Measurements from ENCODE around the gene MEX3B.
"Not testable (repeated sequence)": the region's sequence is repeated elsewhere in the genome, so short reads cannot be mapped to it uniquely, and the experiment has no call there.

MEX3B gene

GRCh38 chr15:82047453-82048400 lies 1.9 kb upstream of the MEX3B start:
- DNase-seq: no peak

- peak; percentile 96 for DNase-seq
These were observed 1.0 kb upstream of the MEX3B start for GRCh38 chr15:82046666-82047452.

GRCh38 chr15:82045179-82045891 lies 483 bp downstream of the MEX3B start:
- peak; percentile 71 for DNase-seq

GRCh38 chr15:82044373-82045178 lies 1.2 kb downstream of the MEX3B start:
- DNase-seq: peak; percentile 74

GRCh38 chr15:82043796-82044372 lies 1.9 kb downstream of the MEX3B start:
- DNase-seq: peak; percentile 71

GRCh38 chr15:82043130-82043673 lies 2.6 kb downstream of the MEX3B start:
- no peak for DNase-seq

GRCh38 chr15:82040862-82041261 lies 5.0 kb downstream of the MEX3B start:
- DNase-seq: peak; percentile 90

GRCh38 chr15:82040390-82040789 lies 5.4 kb downstream of the MEX3B start:
- DNase-seq: peak; percentile 33

GRCh38 chr15:82039871-82040270 lies 5.9 kb downstream of the MEX3B start:
- DNase-seq: no peak

GRCh38 chr15:82036461-82036860 lies 9.4 kb downstream of the MEX3B start:
- no peak for DNase-seq

GRCh38 chr15:82031871-82032270 lies 13.9 kb downstream of the MEX3B start:
- no peak for DNase-seq

GRCh38 chr15:82030176-82030575 lies 15.6 kb downstream of the MEX3B start:
- DNase-seq: no peak

GRCh38 chr15:82028163-82028562 lies 17.7 kb downstream of the MEX3B start:
- DNase-seq: not testable (repeated sequence)

- DNase-seq: peak; percentile 88
These were observed 23.8 kb downstream of the MEX3B start for GRCh38 chr15:82021992-82022391.

GRCh38 chr15:82020625-82021394 lies 25.0 kb downstream of the MEX3B start:
- peak; percentile 45 for DNase-seq

- DNase-seq: no peak
These were observed 27.6 kb downstream of the MEX3B start for GRCh38 chr15:82018201-82018600.

GRCh38 chr15:82017656-82018055 lies 28.2 kb downstream of the MEX3B start:
- DNase-seq: no peak

GRCh38 chr15:82014989-82015388 lies 30.8 kb downstream of the MEX3B start:
- DNase-seq: no peak

- no peak for DNase-seq
These were observed 32.9 kb downstream of the MEX3B start for GRCh38 chr15:82012908-82013307.

- DNase-seq: no peak
These were observed 40.6 kb downstream of the MEX3B start for GRCh38 chr15:82005239-82005638.

GRCh38 chr15:82003916-82004315 lies 41.9 kb downstream of the MEX3B start:
- no peak for DNase-seq

Measured in DMS53 (cell line).